ENCODE data around the gene FMO4.

Gene FMO4

DNA sequence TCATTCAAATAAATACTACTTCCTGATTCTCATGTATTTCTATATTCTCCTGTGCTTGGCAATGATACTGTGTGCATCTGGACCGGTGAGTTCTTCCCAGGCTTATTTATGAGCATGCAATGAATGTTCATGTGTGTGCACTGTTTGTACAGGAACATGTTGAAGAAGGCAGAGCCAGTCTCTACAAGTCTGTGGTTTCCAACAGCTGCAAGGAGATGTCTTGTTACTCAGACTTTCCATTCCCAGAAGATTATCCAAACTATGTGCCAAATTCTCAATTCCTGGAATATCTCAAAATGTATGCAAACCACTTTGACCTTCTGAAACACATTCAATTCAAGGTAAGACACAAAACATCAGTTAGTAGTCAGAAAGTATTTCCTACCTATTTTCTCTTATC, 46.6 kb upstream of the FMO4 start:
- H3K9me2 ChIP-seq (replicated peaks; ENCODE audit: control insufficient read depth, low read length): no peaks in the 10 kb centered on the region
- H3K27ac ChIP-seq (ENCODE audit: low read depth, low read length): no peak overlapping the region
- H3K79me2 ChIP-seq (ENCODE audit: control insufficient read depth, low read length): no peaks in the 10 kb centered on the region
- no peaks in the 10 kb centered on the region for H3F3A ChIP-seq (ENCODE audit: control insufficient read depth, insufficient read depth)
- no peaks in the 10 kb centered on the region for H4K20me1 ChIP-seq (ENCODE audit: control insufficient read depth, insufficient read depth, low read depth, low read length)
- H3K4me2 ChIP-seq (ENCODE audit: low read length): no peak overlapping the region
- no peaks in the 10 kb centered on the region for H3K9me3 ChIP-seq (ENCODE audit: control insufficient read depth, insufficient read depth, low read length)
- no peaks in the 10 kb centered on the region for H3K4me1 ChIP-seq (ENCODE audit: control insufficient read depth, low read length)
- no peak overlapping the region for H3K4me3 ChIP-seq (ENCODE audit: low read length)
- no peaks in the 10 kb centered on the region for H3K27me3 ChIP-seq (ENCODE audit: control insufficient read depth, low read length)
- H3K36me3 ChIP-seq (ENCODE audit: control insufficient read depth, low read length): no peaks in the 10 kb centered on the region
- no peak for TF ChIP-seq EZH2phosphoT487 (IDR thresholded peaks at IDR 0.05; ENCODE audit: borderline replicate concordance, low read length)
- TF ChIP-seq, protein P1, sequence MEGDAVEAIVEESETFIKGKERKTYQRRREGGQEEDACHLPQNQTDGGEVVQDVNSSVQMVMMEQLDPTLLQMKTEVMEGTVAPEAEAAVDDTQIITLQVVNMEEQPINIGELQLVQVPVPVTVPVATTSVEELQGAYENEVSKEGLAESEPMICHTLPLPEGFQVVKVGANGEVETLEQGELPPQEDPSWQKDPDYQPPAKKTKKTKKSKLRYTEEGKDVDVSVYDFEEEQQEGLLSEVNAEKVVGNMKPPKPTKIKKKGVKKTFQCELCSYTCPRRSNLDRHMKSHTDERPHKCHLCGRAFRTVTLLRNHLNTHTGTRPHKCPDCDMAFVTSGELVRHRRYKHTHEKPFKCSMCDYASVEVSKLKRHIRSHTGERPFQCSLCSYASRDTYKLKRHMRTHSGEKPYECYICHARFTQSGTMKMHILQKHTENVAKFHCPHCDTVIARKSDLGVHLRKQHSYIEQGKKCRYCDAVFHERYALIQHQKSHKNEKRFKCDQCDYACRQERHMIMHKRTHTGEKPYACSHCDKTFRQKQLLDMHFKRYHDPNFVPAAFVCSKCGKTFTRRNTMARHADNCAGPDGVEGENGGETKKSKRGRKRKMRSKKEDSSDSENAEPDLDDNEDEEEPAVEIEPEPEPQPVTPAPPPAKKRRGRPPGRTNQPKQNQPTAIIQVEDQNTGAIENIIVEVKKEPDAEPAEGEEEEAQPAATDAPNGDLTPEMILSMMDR (IDR thresholded peaks at IDR 0.05; ENCODE audit: low read depth, low read length, poor library complexity, severe bottlenecking): no peak

DNA sequence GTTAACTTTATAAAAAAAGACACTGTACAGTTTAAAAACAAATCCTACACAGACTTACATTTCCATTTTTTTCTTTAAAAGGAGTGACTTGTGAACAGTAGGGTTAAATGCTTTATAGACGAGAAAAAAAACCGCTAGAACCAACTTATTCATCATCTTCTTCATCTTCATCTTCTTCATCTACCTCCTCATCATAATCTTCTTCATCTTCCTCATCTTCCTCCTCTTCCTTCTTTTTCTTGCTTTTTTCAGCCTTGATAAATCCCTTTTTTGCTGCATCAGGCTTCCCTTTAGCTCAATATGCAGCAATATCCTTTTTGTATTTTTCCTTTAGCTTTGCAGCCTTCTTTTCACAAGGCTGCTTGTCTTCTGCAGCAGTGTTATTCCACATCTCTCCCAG, 43.2 kb upstream of the FMO4 start:
- Histone ChIP-seq H3K9me2 (replicated peaks; ENCODE audit: control insufficient read depth, low read length) (no peaks in the 10 kb centered on the region), H3K79me2 (ENCODE audit: control insufficient read depth, low read length) (no peaks in the 10 kb centered on the region), H3K4me3 (ENCODE audit: low read length) (no peak overlapping the region), H3K4me2 (ENCODE audit: low read length) (no peak overlapping the region), H3K27me3 (ENCODE audit: control insufficient read depth, low read length) (no peaks in the 10 kb centered on the region), H4K20me1 (ENCODE audit: control insufficient read depth, insufficient read depth, low read depth, low read length) (no peaks in the 10 kb centered on the region), H3K27ac (ENCODE audit: low read depth, low read length) (no peak overlapping the region), H3K9me3 (ENCODE audit: control insufficient read depth, insufficient read depth, low read length) (no peaks in the 10 kb centered on the region), H3K36me3 (ENCODE audit: control insufficient read depth, low read length) (no peaks in the 10 kb centered on the region), H3F3A (ENCODE audit: control insufficient read depth, insufficient read depth) (no peaks in the 10 kb centered on the region), H3K4me1 (ENCODE audit: control insufficient read depth, low read length) (no peaks in the 10 kb centered on the region)
- TF ChIP-seq, protein P1 (IDR thresholded peaks at IDR 0.05; ENCODE audit: low read depth, low read length, poor library complexity, severe bottlenecking): no peak
- TF ChIP-seq EZH2phosphoT487 (IDR thresholded peaks at IDR 0.05; ENCODE audit: borderline replicate concordance, low read length): no peak

DNA sequence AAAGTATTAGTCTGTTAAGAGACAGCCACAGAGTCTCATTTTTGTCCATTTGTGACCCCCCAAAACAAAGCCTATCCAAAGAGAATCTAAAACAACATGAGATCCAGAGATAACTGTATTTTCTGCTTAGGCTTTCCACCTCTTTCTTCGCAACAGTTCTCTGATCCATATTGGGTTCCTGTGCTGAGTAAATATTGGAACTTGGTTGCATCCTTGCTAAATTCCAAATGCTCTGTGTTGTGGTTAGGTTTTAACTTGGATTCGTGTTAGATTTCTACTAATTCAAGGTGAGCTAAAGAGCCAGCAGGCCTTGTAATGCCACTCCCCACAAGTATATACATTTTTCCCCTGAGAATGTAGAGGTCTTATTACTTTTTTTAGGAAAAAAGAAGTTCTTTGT, 36.4 kb upstream of the FMO4 start:
- H3K4me3 ChIP-seq (ENCODE audit: low read length): no peak overlapping the region
- no peaks in the 10 kb centered on the region for H3K9me3 ChIP-seq (ENCODE audit: control insufficient read depth, insufficient read depth, low read length)
- no peaks in the 10 kb centered on the region for H3F3A ChIP-seq (ENCODE audit: control insufficient read depth, insufficient read depth)
- no peaks in the 10 kb centered on the region for H3K27me3 ChIP-seq (ENCODE audit: control insufficient read depth, low read length)
- no peaks in the 10 kb centered on the region for H3K9me2 ChIP-seq (replicated peaks; ENCODE audit: control insufficient read depth, low read length)
- no peak overlapping the region for H3K27ac ChIP-seq (ENCODE audit: low read depth, low read length)
- H3K36me3 ChIP-seq (ENCODE audit: control insufficient read depth, low read length): no peaks in the 10 kb centered on the region
- TF ChIP-seq, protein P1 (IDR thresholded peaks at IDR 0.05; ENCODE audit: low read depth, low read length, poor library complexity, severe bottlenecking): no peak
- TF ChIP-seq EZH2phosphoT487 (IDR thresholded peaks at IDR 0.05; ENCODE audit: borderline replicate concordance, low read length): no peak
- H3K79me2 ChIP-seq (ENCODE audit: control insufficient read depth, low read length): no peaks in the 10 kb centered on the region
- no peak overlapping the region for H3K4me2 ChIP-seq (ENCODE audit: low read length)
- peaks cover 10% of the 10 kb centered on the region for H3K4me1 ChIP-seq (ENCODE audit: control insufficient read depth, low read length)
- H4K20me1 ChIP-seq (ENCODE audit: control insufficient read depth, insufficient read depth, low read depth, low read length): no peaks in the 10 kb centered on the region

DNA sequence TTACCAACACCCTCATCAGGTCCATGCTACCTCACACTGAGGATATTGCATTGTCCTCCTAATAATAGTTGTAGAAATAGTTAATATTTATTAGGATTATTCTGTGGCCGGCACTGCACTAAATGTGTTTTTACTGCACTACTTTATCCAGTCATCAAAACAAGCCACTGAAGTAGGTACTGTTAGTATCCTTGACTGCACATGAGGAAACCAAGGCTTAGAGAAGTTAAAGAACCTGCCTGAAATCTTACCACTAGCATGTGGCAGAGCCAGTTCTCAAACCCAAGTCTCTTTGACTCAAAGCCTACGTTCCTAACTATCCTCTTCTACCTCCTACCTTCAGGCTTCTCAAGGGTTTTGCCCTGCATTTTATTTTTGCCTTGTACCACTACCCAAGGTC, 34.7 kb upstream of the FMO4 start:
- Histone ChIP-seq H3K9me3 (ENCODE audit: control insufficient read depth, insufficient read depth, low read length) (no peaks in the 10 kb centered on the region), H4K20me1 (ENCODE audit: control insufficient read depth, insufficient read depth, low read depth, low read length) (no peaks in the 10 kb centered on the region), H3K27me3 (ENCODE audit: control insufficient read depth, low read length) (no peaks in the 10 kb centered on the region), H3K36me3 (ENCODE audit: control insufficient read depth, low read length) (no peaks in the 10 kb centered on the region), H3K4me1 (ENCODE audit: control insufficient read depth, low read length) (peaks cover 10% of the 10 kb centered on the region), H3K4me2 (ENCODE audit: low read length) (no peak overlapping the region), H3K27ac (ENCODE audit: low read depth, low read length) (no peak overlapping the region), H3K9me2 (replicated peaks; ENCODE audit: control insufficient read depth, low read length) (no peaks in the 10 kb centered on the region), H3K4me3 (ENCODE audit: low read length) (no peak overlapping the region), H3F3A (ENCODE audit: control insufficient read depth, insufficient read depth) (no peaks in the 10 kb centered on the region), H3K79me2 (ENCODE audit: control insufficient read depth, low read length) (no peaks in the 10 kb centered on the region)
- no peak for TF ChIP-seq EZH2phosphoT487 (IDR thresholded peaks at IDR 0.05; ENCODE audit: borderline replicate concordance, low read length)
- TF ChIP-seq, protein P1 (IDR thresholded peaks at IDR 0.05; ENCODE audit: low read depth, low read length, poor library complexity, severe bottlenecking): no peak

Data from DOHH2 (cell line).